Stomach (tissue), 9 donors: ENCODE measurements around the gene STPG2. TPM values are rescaled to one million over a fixed set of nuclear protein-coding genes. Genes with fewer than 3 reads are reported as not detected.

ENCODE experiments used
- DNase-seq, 2 donors: peaks; one replicate each; pipeline versions ENCODE4 v3.0.0 to v3.0.0-alpha.2; 2013 to 2019
- H3K27ac ChIP-seq, 5 donors: fragments of 200-600 bp in 4 of 5; sonication (generic) in 4 of 5; one replicate each; pipeline ENCODE4 v1.5.1; 2013 to 2019; ENCODE audit warnings: mild to moderate bottlenecking in 1 of 5, moderate library complexity in 1 of 5
- H3K27me3 ChIP-seq, 3 donors: fragments of 200-600 bp; sonication (generic); one replicate each; pipeline ENCODE4 v1.5.1; 2017 to 2019; ENCODE audit warnings: mixed run types in 1 of 3
- H3K36me3 ChIP-seq, 4 donors: fragments of 200-600 bp; sonication (generic); 1 replicate in 3 of 4; 2 replicates in 1 of 4; pipeline ENCODE4 v1.5.1; 2016 to 2019
- H3K4me1 ChIP-seq, 4 donors: fragments of 200-600 bp; sonication (generic); one replicate each; pipeline ENCODE4 v1.5.1; 2016 to 2019
- H3K4me3 ChIP-seq, 4 donors: fragments of 200-600 bp; sonication (generic) in 3 of 4; one replicate each; pipeline ENCODE4 v1.5.1; 2016 to 2019; ENCODE audit warnings: mild to moderate bottlenecking in 1 of 4
- H3K9me3 ChIP-seq, 4 donors: fragments of 200-600 bp; sonication (generic); one replicate each; pipeline ENCODE4 v1.5.1; 2016 to 2019
- EP300 ChIP-seq: sonication (generic); formaldehyde crosslinking; IDR thresholded peaks from one replicate; pipeline ENCODE4 v1.6.1; 2017; ENCODE audit warnings: antibody characterized with exemption
- POLR2A ChIP-seq, 4 donors: fragments of 450-650 bp; IDR thresholded peaks; one replicate each; pipeline ENCODE4 v1.6.1; 2016; ENCODE audit warnings: antibody characterized with exemption in 4 of 4, control low read depth in 2 of 4, mild to moderate bottlenecking in 1 of 4, moderate library complexity in 1 of 4
- POLR2AphosphoS5 ChIP-seq, 3 donors: sonication (generic); formaldehyde crosslinking; IDR thresholded peaks; one replicate each; pipeline ENCODE4 v1.6.1; 2016; ENCODE audit warnings: antibody characterized with exemption in 3 of 3
- WGBS, 5 donors: extraction: QIAGEN DNeasy Blood & Tissue Kit in 3 of 5; methylation state at CpG; one replicate each; pipeline versions ENCODE4 v1.1.5 to v1.1.7; 2013 to 2018; 5-methylcytosine and 5-hydroxymethylcytosine counted together
- intact Hi-C: fragments of 100-400 bp; cut with DNase I; formaldehyde crosslinking; loops from one replicate; pipeline ENCODE4 v1.15.1; 2023; ENCODE audit warnings: low total_unique reads
- polyA plus RNA-seq, 3 donors: library from polyadenylated mRNA; stranded (reverse); fragments of 200-250 nt; gene quantifications; one replicate each; pipeline ENCODE4 v1.2.3, GENCODE V29; 2013
- total RNA-seq, 5 donors: library from RNA; depleted of rRNA; stranded (reverse); fragments of >200 nt; gene quantifications; one replicate each; pipeline versions ENCODE4 v1.1.0 to v1.2.3, GENCODE V29; 2014 to 2016
- TF ChIP-seq, protein P1 (sequence below), 7 experiments: fragments of 450-650 bp in 4 of 7; fragments of 200-600 bp in 3 of 7; sonication (generic) in 3 of 7; IDR thresholded peaks; one replicate each; pipeline ENCODE4 v1.5.1; 2016 to 2019; ENCODE audit warnings: antibody characterized with exemption in 7 of 7, control low read depth in 2 of 7, mild to moderate bottlenecking in 1 of 7
- donor health status: healthy with polysubstance abuse.
- donor health status: Bipolar disorder and iron deficiency.
- donor health status: healthy.

STPG2 gene
- total and polyA plus RNA-seq, 8 donors: 0.05 to 0.89 (median 0.49) TPM; not detected in 4

GRCh38 chr4:97548186-97548585 is 595.1 kb downstream of the STPG2 start:
- intact Hi-C loops: no loop called here
- Histone ChIP-seq H3K27me3 (no peaks in the 10 kb centered on the region), H3K27ac (no peak overlapping the region), H3K36me3 (no peaks in the 10 kb centered on the region), H3K4me3 (no peak overlapping the region), H3K9me3 (peaks cover 0 to 16% (median 8%) of the 10 kb centered on the region in 4 donors), H3K4me1 (no peaks in the 10 kb centered on the region)
- DNase-seq: no peak
- TF ChIP-seq POLR2A (IDR thresholded peaks at IDR 0.05) (no peak), EP300 (no peak), POLR2AphosphoS5 (IDR thresholded peaks at IDR 0.05) (no peak)
- TF ChIP-seq, protein P1, sequence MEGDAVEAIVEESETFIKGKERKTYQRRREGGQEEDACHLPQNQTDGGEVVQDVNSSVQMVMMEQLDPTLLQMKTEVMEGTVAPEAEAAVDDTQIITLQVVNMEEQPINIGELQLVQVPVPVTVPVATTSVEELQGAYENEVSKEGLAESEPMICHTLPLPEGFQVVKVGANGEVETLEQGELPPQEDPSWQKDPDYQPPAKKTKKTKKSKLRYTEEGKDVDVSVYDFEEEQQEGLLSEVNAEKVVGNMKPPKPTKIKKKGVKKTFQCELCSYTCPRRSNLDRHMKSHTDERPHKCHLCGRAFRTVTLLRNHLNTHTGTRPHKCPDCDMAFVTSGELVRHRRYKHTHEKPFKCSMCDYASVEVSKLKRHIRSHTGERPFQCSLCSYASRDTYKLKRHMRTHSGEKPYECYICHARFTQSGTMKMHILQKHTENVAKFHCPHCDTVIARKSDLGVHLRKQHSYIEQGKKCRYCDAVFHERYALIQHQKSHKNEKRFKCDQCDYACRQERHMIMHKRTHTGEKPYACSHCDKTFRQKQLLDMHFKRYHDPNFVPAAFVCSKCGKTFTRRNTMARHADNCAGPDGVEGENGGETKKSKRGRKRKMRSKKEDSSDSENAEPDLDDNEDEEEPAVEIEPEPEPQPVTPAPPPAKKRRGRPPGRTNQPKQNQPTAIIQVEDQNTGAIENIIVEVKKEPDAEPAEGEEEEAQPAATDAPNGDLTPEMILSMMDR (IDR thresholded peaks at IDR 0.05): no peak
- WGBS, 5 donors: 52 to 81% (median 67%) methylated on average over 2 of the region's 2 CpGs

DNA sequence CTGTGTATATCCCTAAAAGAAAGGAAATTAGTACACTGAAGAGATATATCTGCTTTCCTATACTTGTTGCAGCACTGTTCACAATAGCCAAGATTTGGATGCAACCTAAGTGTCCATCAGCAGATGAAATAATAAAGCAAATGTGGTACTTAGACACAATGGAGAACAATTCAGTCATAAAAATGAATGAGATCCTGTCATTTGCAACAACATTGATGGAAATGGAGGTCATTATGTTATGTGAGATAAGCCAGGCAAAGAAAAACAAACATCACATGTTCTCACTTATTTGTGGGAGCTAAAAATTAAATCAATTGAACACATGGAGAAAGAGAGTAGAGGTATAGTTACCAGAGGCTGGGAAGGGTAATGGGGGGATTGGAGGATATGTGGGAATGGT is 611.9 kb downstream of the STPG2 start:
- H3K4me1 ChIP-seq: no peaks in the 10 kb centered on the region
- no peak for DNase-seq
- no peaks in the 10 kb centered on the region for H3K27me3 ChIP-seq
- no peak overlapping the region for H3K4me3 ChIP-seq
- intact Hi-C loops: no loop called here
- peaks cover 0 to 38% (median 17%) of the 10 kb centered on the region in 4 donors for H3K9me3 ChIP-seq
- TF ChIP-seq POLR2AphosphoS5 (IDR thresholded peaks at IDR 0.05) (no peak), POLR2A (IDR thresholded peaks at IDR 0.05) (no peak), EP300 (no peak)
- TF ChIP-seq, protein P1 (IDR thresholded peaks at IDR 0.05): no peak
- no peak overlapping the region for H3K27ac ChIP-seq
- no peaks in the 10 kb centered on the region for H3K36me3 ChIP-seq

GRCh38 chr4:97530676-97531075 is 612.6 kb downstream of the STPG2 start:
- no peak overlapping the region for H3K4me3 ChIP-seq
- no peaks in the 10 kb centered on the region for H3K27me3 ChIP-seq
- no peaks in the 10 kb centered on the region for H3K36me3 ChIP-seq
- peaks cover 0 to 31% (median 15%) of the 10 kb centered on the region in 4 donors for H3K9me3 ChIP-seq
- no peaks in the 10 kb centered on the region for H3K4me1 ChIP-seq
- TF ChIP-seq POLR2AphosphoS5 (IDR thresholded peaks at IDR 0.05): no peak
- no peak for TF ChIP-seq POLR2A (IDR thresholded peaks at IDR 0.05)
- TF ChIP-seq, protein P1 (IDR thresholded peaks at IDR 0.05): no peak
- TF ChIP-seq EP300: no peak
- no peak overlapping the region for H3K27ac ChIP-seq
- WGBS, 5 donors: 24 to 63% (median 35%) methylated on average over 1 of the region's 1 CpG
- DNase-seq: no peak
- intact Hi-C loops: no loop called here

DNA sequence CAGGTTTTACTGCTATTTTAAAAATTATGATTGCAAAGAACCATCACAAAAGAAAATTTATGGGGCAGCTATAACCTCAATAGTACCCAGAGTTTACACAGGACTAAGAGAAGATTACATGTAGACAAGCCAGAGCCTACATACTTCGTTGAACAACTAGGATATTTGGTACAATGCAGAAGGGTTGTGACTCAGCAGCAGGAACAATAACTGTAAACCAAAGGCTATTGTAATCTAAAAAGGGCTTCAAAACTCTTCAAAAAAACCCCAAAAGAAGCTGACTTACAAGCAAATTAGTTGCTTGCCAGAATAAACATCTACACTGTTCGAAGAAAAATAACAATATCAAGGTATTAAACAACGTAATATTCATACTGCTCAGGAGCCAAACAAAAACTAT is 618.0 kb downstream of the STPG2 start:
- TF ChIP-seq, protein P1 (IDR thresholded peaks at IDR 0.05): no peak
- TF ChIP-seq POLR2A (IDR thresholded peaks at IDR 0.05): no peak
- no peak for TF ChIP-seq POLR2AphosphoS5 (IDR thresholded peaks at IDR 0.05)
- TF ChIP-seq EP300: no peak
- Histone ChIP-seq H3K4me1 (no peaks in the 10 kb centered on the region), H3K36me3 (no peaks in the 10 kb centered on the region), H3K4me3 (no peak overlapping the region), H3K27me3 (no peaks in the 10 kb centered on the region), H3K9me3 (peaks cover 0 to 25% (median 13%) of the 10 kb centered on the region in 4 donors), H3K27ac (no peak overlapping the region)
- DNase-seq: no peak
- intact Hi-C loops: no loop called here
- 60 to 75% (median 60%) methylated on average over 3 of the region's 3 CpGs for WGBS, 5 donors
